ENCODE results near the gene ATP10D. TPM values are rescaled to one million over a fixed set of nuclear protein-coding genes. Genes with fewer than 3 reads are reported as not detected.

The ATP10D gene
- total RNA-seq, 1 experiment from 2014 or later, result 5.1 TPM

DNA sequence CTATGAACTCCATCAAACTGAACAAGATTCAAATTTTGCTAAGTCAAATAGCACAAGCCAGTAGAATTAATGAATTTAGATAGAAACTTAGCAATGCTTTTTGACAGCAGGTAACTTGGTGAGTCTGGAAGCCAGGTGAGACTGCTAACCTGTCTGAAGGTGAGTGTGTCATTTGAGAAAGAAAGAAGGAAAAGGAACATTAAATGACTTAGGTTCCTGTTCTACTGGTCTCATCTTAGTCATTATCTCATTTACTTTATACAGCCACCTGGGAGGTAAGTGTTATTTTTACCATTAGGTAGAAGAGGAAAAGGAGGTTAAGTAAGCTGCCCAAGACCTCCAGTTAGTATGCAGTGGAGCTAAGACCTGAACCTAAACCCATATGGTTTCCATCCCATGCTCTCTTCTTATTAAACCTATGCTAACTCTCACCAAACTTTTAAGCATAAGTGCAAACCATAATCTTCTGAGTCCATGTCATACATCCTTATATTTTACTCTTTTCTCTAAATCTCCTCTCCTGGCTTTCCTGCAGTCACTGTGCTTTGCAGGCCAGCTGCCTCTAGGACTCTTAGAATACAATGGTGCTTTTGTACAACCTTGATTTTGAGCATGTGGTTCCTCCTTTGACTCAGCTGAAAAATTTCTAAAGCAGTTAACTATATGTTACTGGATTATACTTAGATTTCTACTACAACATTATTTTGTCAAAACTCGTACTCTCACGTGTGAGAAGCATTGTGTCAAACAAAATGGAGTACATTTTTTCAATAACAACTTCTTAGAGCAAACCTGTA, 68.5 kb downstream of the ATP10D start:
- H3K79me2 ChIP-seq (ENCODE audit: insufficient read depth, low read length), result no peaks in the 10 kb centered on the region
- H3K27ac ChIP-seq (ENCODE audit: low read depth, low read length), result no peak overlapping the region
- intact Hi-C loops (cut with micrococcal nuclease), result no loop called here
- DNase-seq (ENCODE audit: low read depth, low spot score) (no peak), ATAC-seq (no peak)
- H3K27me3 ChIP-seq (ENCODE audit: insufficient read depth, low read length), result no peaks in the 10 kb centered on the region
- CTCF ChIA-PET, result no interaction called here
- BruUV-seq (replicated peaks), result no TSS peak
- no peak overlapping the region for H3K4me3 ChIP-seq (replicated peaks in 1 of 2; ENCODE audit: low read depth in 1 of 2, low read length in 2 of 2)
- POLR2A ChIA-PET, result no interaction called here
- H3K9me3 ChIP-seq (ENCODE audit: control insufficient read depth in 1 of 2, insufficient read depth in 1 of 2, low read depth in 1 of 2, low read length in 2 of 2), result no peaks in the 10 kb centered on the region
- TF ChIP-seq TCF7L2 (IDR thresholded peaks at IDR 0.05; ENCODE audit: borderline replicate concordance, extremely low read depth, insufficient read depth, insufficient read length), result no peak
- TF ChIP-seq CEBPB (IDR thresholded peaks at IDR 0.05; ENCODE audit: low read depth), result no peak
- TF ChIP-seq ZBTB33 (IDR thresholded peaks at IDR 0.05; ENCODE audit: extremely low read depth, insufficient replicate concordance, low read length), result no peak
- no peak for TF ChIP-seq SIN3A (IDR thresholded peaks at IDR 0.05; ENCODE audit: low read depth)
- TF ChIP-seq ZFX (IDR thresholded peaks at IDR 0.05), result no peak
- no peak for TF ChIP-seq POLR2AphosphoS5 (IDR thresholded peaks at IDR 0.05; ENCODE audit: low read depth, low read length)
- no peak for TF ChIP-seq CBX3 (IDR thresholded peaks at IDR 0.05; ENCODE audit: low read depth)
- no peak for TF ChIP-seq RAD21 (IDR thresholded peaks at IDR 0.05; ENCODE audit: low read depth)
- no peak for TF ChIP-seq FOSL1 (IDR thresholded peaks at IDR 0.05; ENCODE audit: low read depth)
- TF ChIP-seq EGR1 (IDR thresholded peaks at IDR 0.05; ENCODE audit: low read depth), result no peak
- H4K20me1 ChIP-seq (ENCODE audit: insufficient read depth), result no peaks in the 10 kb centered on the region
- H3K36me3 ChIP-seq (ENCODE audit: control insufficient read depth in 1 of 2, insufficient read depth in 2 of 2, low read length in 2 of 2), result no peaks in the 10 kb centered on the region
- H3K9me2 ChIP-seq (ENCODE audit: insufficient read depth), result no peaks in the 10 kb centered on the region
- H3K9ac ChIP-seq (ENCODE audit: low read length), result no peak overlapping the region
- RAD21 ChIA-PET (ENCODE audit: low non-redundant PET in 1 of 2, low total read pairs in 2 of 2, uncharacterized antibody in 2 of 2, unreplicated experiment in 2 of 2), result no interaction called here
- no peak overlapping the region for H2AFZ ChIP-seq (ENCODE audit: low read depth, low read length, poor library complexity, severe bottlenecking)
- H3K4me2 ChIP-seq (ENCODE audit: low read length), result no peak overlapping the region
- H3K4me1 ChIP-seq (ENCODE audit: control insufficient read depth in 1 of 2, insufficient read depth in 2 of 2, low read length in 2 of 2), result peaks cover 0 to 8% of the 10 kb centered on the region in 2 experiments; a peak in 1 of 4 replicates

Measured in HCT116 (cell line).